H9 (cell line): ENCODE measurements around the gene HSDL2. TPM values are rescaled to one million over a fixed set of nuclear protein-coding genes. Genes with fewer than 3 reads are reported as not detected.

Source experiments
- DNase-seq: peaks from one replicate; pipeline ENCODE4 v3.0.0-alpha.2; 2017
- H2AFZ ChIP-seq: one replicate; pipeline ENCODE4 v1.6.1; 2013; ENCODE audit warnings: mild to moderate bottlenecking, low read length, control low read depth, moderate library complexity
- H2AK5ac ChIP-seq: 2 replicates; pipeline ENCODE4 v1.6.1; 2013; ENCODE audit warnings: low read length, control low read depth, mixed read lengths; ENCODE audit not compliant: insufficient read length
- H2BK120ac ChIP-seq: one replicate; pipeline ENCODE4 v1.6.1; 2013; ENCODE audit warnings: low read depth, mild to moderate bottlenecking, low read length, control low read depth, inconsistent platforms; ENCODE audit not compliant: poor library complexity, severe bottlenecking
- H2BK12ac ChIP-seq: 2 replicates; pipeline ENCODE4 v1.6.1; 2013; ENCODE audit warnings: low read length, control low read depth, mixed read lengths, low read depth; ENCODE audit not compliant: insufficient read length
- H2BK15ac ChIP-seq: 2 replicates; pipeline ENCODE4 v1.6.1; 2013; ENCODE audit warnings: low read depth, low read length, control low read depth
- H2BK20ac ChIP-seq: one replicate; pipeline ENCODE4 v1.6.1; 2013; ENCODE audit warnings: low read depth, mild to moderate bottlenecking, low read length, control low read depth, inconsistent platforms; ENCODE audit not compliant: poor library complexity, severe bottlenecking
- H2BK5ac ChIP-seq: 2 replicates; pipeline ENCODE4 v1.6.1; 2013; ENCODE audit warnings: low read length, control low read depth, mixed read lengths; ENCODE audit not compliant: insufficient read length
- H3K14ac ChIP-seq: 2 replicates; pipeline ENCODE4 v1.6.1; 2013; ENCODE audit warnings: low read length, control low read depth; ENCODE audit not compliant: insufficient read depth
- H3K18ac ChIP-seq: 2 replicates; pipeline ENCODE4 v1.6.1; 2013; ENCODE audit warnings: low read depth, mild to moderate bottlenecking, mixed read lengths, low read length, control low read depth; ENCODE audit not compliant: insufficient read length
- H3K23ac ChIP-seq: 2 replicates; pipeline ENCODE4 v1.6.1; 2013; ENCODE audit warnings: low read length, control low read depth, mixed read lengths, low read depth; ENCODE audit not compliant: insufficient read length
- H3K23me2 ChIP-seq: 2 replicates; pipeline ENCODE4 v1.6.1; 2013; ENCODE audit warnings: low read depth, mild to moderate bottlenecking, mixed read lengths, low read length, control low read depth; ENCODE audit not compliant: insufficient read length, poor library complexity, severe bottlenecking
- H3K27ac ChIP-seq: 2 replicates; pipeline ENCODE4 v1.5.1; 2013; ENCODE audit warnings: low read length, control low read depth, mixed read lengths, low read depth; ENCODE audit not compliant: insufficient read length
- H3K27me3 ChIP-seq: 2 replicates; pipeline ENCODE4 v1.6.1; 2013; ENCODE audit warnings: low read length, control low read depth, inconsistent platforms; ENCODE audit not compliant: insufficient read depth
- H3K4ac ChIP-seq: 2 replicates; pipeline ENCODE4 v1.6.1; 2013; ENCODE audit warnings: low read depth, mild to moderate bottlenecking, control low read depth, inconsistent platforms, low read length, moderate library complexity
- H3K4me1 ChIP-seq: 2 replicates; pipeline ENCODE4 v1.6.1; 2013; ENCODE audit warnings: low read length, control low read depth, inconsistent platforms; ENCODE audit not compliant: insufficient read depth
- H3K4me2 ChIP-seq: 2 replicates; pipeline ENCODE4 v1.6.1; 2013; ENCODE audit warnings: low read length, control low read depth, mixed read lengths; ENCODE audit not compliant: insufficient read length, insufficient read depth
- H3K56ac ChIP-seq: 2 replicates; pipeline ENCODE4 v1.6.1; 2013; ENCODE audit warnings: low read depth, mild to moderate bottlenecking, mixed read lengths, low read length, control low read depth; ENCODE audit not compliant: insufficient read length
- H3K79me1 ChIP-seq: 2 replicates; pipeline ENCODE4 v1.6.1; 2013; ENCODE audit warnings: low read depth, mild to moderate bottlenecking, moderate library complexity, low read length, control low read depth, inconsistent platforms; ENCODE audit not compliant: insufficient read depth, poor library complexity, severe bottlenecking
- H3K79me2 ChIP-seq: 2 replicates; pipeline ENCODE4 v1.6.1; 2013; ENCODE audit warnings: low read length, control low read depth, inconsistent platforms; ENCODE audit not compliant: insufficient read depth
- H3K9ac ChIP-seq: 2 replicates; pipeline ENCODE4 v1.6.1; 2013; ENCODE audit warnings: low read length, control low read depth, mixed read lengths; ENCODE audit not compliant: insufficient read length; ENCODE audit errors: extremely low read depth
- H3K9me3 ChIP-seq: one replicate; pipeline ENCODE4 v1.6.1; 2013; ENCODE audit warnings: low read depth, low read length, inconsistent platforms; ENCODE audit not compliant: control insufficient read depth
- H3T11ph ChIP-seq: one replicate; pipeline ENCODE4 v1.6.1; 2013; ENCODE audit warnings: mild to moderate bottlenecking, low read length, control low read depth, inconsistent platforms
- H4K20me1 ChIP-seq: one replicate; pipeline ENCODE4 v1.6.1; 2013; ENCODE audit not compliant: control insufficient read depth, insufficient read length, insufficient read depth
- H4K5ac ChIP-seq: 2 replicates; pipeline ENCODE4 v1.6.1; 2013; ENCODE audit warnings: low read depth, mild to moderate bottlenecking, mixed read lengths, low read length, control low read depth; ENCODE audit not compliant: insufficient read length
- H4K8ac ChIP-seq: replicated peaks from 2 replicates; pipeline ENCODE4 v1.6.1; 2013; ENCODE audit warnings: low read length, control low read depth, mixed read lengths, low read depth; ENCODE audit not compliant: insufficient read length
- H4K91ac ChIP-seq: 2 replicates; pipeline ENCODE4 v1.6.1; 2013; ENCODE audit warnings: low read depth, mild to moderate bottlenecking, moderate library complexity, mixed read lengths, low read length, control low read depth; ENCODE audit not compliant: insufficient read length
- H3K27ac Mint-ChIP-seq, 3 experiments: 2 replicates in 2 of 3; 3 replicates in 1 of 3; pipeline ENCODE4 v1.8.0; 2020 to 2021; ENCODE audit warnings: mixed read lengths in 3 of 3, mild to moderate bottlenecking in 1 of 3, moderate library complexity in 1 of 3
- H3K27me3 Mint-ChIP-seq: 2 replicates; pipeline ENCODE4 v1.8.0; 2021; ENCODE audit warnings: low read depth, mild to moderate bottlenecking, moderate library complexity, mixed read lengths
- H3K36me3 Mint-ChIP-seq, 3 experiments: 2 replicates in 2 of 3; 3 replicates in 1 of 3; pipeline ENCODE4 v1.8.0; 2020 to 2021; ENCODE audit warnings: low read depth in 3 of 3, mixed read lengths in 3 of 3; ENCODE audit not compliant: insufficient read depth in 1 of 3
- H3K4me1 Mint-ChIP-seq, 2 experiments: 2 replicates each; pipeline ENCODE4 v1.8.0; 2020; ENCODE audit warnings: mixed read lengths in 2 of 2
- H3K4me3 Mint-ChIP-seq, 2 experiments: 2 replicates in 1 of 2; 3 replicates in 1 of 2; pipeline ENCODE4 v1.8.0; 2020 to 2021; ENCODE audit warnings: mild to moderate bottlenecking in 2 of 2, mixed read lengths in 2 of 2, moderate library complexity in 1 of 2
- H3K9me3 Mint-ChIP-seq, 2 experiments: 2 replicates in 1 of 2; 3 replicates in 1 of 2; pipeline ENCODE4 v1.8.0; 2020; ENCODE audit warnings: mild to moderate bottlenecking in 2 of 2, mixed read lengths in 2 of 2, moderate library complexity in 1 of 2
- CTCF ChIP-seq: fragments of 200-600 bp; sonication (generic); conservative IDR thresholded peaks from 3 replicates; pipeline ENCODE4 v1.8.0; 2021; ENCODE audit warnings: antibody characterized with exemption, mild to moderate bottlenecking
- WGBS: extraction: QIAGEN DNeasy Blood & Tissue Kit; methylation state at CpG from one replicate; pipeline ENCODE4 v1.1.7; 2013; ENCODE audit warnings: missing lambda C conversion rate, low lambda C conversion rate, mixed read lengths; ENCODE audit not compliant: insufficient read length; ENCODE audit errors: extremely low coverage; 5-methylcytosine and 5-hydroxymethylcytosine counted together
- total RNA-seq: library from RNA; stranded (reverse); gene quantifications from 2 replicates; pipeline ENCODE4 v1.2.1, GENCODE V29; 2021

HSDL2 gene
- total RNA-seq, 1 experiment from 2014 or later: 16.6 TPM

GRCh38 chr9:112401175-112401815 lies 21.4 kb downstream of the HSDL2 start:
- H3K27me3 Mint-ChIP-seq: no peaks in the 10 kb centered on the region
- peak overlapping the region in 1 of 3 experiments; percentile 34; a peak in 1 of 7 replicates for H3K27ac Mint-ChIP-seq
- H3K4me3 Mint-ChIP-seq: no peak overlapping the region
- no peak overlapping the region for H2AFZ ChIP-seq
- H3K9ac ChIP-seq: no peak overlapping the region
- WGBS: no CpG with 5 or more reads among the region's 6 CpGs
- no peak for TF ChIP-seq CTCF
- no peak overlapping the region for H3K56ac ChIP-seq
- H3T11ph ChIP-seq: no peak overlapping the region
- no peak overlapping the region for H2BK15ac ChIP-seq
- no peak overlapping the region for H3K14ac ChIP-seq
- H3K4me1 Mint-ChIP-seq: peaks cover 4 to 6% of the 10 kb centered on the region in 2 experiments; a peak in 1 of 4 replicates
- no peak overlapping the region for H2BK12ac ChIP-seq
- H3K79me2 ChIP-seq: no peaks in the 10 kb centered on the region
- no peak overlapping the region for H3K4me2 ChIP-seq
- no peak for DNase-seq
- H3K18ac ChIP-seq: no peak overlapping the region
- no peaks in the 10 kb centered on the region for H3K23me2 ChIP-seq
- H3K4me1 ChIP-seq: peaks cover 3% of the 10 kb centered on the region; the same call in 1 of the 2 replicates
- H2AK5ac ChIP-seq: no peak overlapping the region
- H2BK5ac ChIP-seq: no peak overlapping the region
- no peak overlapping the region for H3K23ac ChIP-seq
- H3K4ac ChIP-seq: no peak overlapping the region
- no peaks in the 10 kb centered on the region for H3K27me3 ChIP-seq
- no peaks in the 10 kb centered on the region for H4K20me1 ChIP-seq
- H2BK120ac ChIP-seq: no peak overlapping the region
- no peak overlapping the region for H4K91ac ChIP-seq
- H4K5ac ChIP-seq: no peak overlapping the region
- peaks cover 15 to 19% of the 10 kb centered on the region in 2 experiments for H3K9me3 Mint-ChIP-seq
- no peaks in the 10 kb centered on the region for H3K79me1 ChIP-seq
- H3K27ac ChIP-seq: no peak overlapping the region
- H4K8ac ChIP-seq: no peak overlapping the region
- H3K36me3 Mint-ChIP-seq: peaks cover 23 to 39% (median 34%) of the 10 kb centered on the region in 3 experiments
- no peak overlapping the region for H2BK20ac ChIP-seq
- peaks cover 8% of the 10 kb centered on the region for H3K9me3 ChIP-seq
